NCI-H2171 treated with DMSO at 0.1 percent for 48 hours (cell line): Measurements from ENCODE around the gene SIK3.
A peak's percentile ranks its signal among the peaks of the same experiment; 100 is the strongest.
"Not testable (repeated sequence)": the region's sequence is repeated elsewhere in the genome, so short reads cannot be mapped to it uniquely, and the experiment has no call there.

ENCODE experiments used
- DNase-seq: peaks from one replicate; lab custom pipeline; 2025; lab: John Stamatoyannopoulos, UW

SIK3 gene

GRCh38 chr11:117076941-117077691 is 21.1 kb downstream of the SIK3 start:
- peak; percentile 25 for DNase-seq

DNA sequence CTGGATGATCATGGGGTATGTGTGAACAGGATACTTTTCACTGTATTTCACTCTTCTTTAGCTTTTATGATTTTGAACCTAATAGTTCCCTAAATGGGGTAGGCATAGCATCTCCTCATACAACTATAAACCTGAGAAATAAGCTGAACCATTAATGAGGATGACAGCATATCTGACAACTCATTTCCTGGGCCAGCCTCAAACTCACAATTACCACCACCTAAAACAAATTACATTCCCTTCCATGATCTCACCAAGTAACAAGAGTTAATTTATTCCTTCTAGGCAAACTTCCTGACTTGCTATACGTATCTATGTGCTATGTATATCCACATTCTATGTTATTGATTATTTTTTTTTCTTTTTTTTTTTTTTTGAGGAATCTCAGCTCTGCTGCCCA is 23.0 kb downstream of the SIK3 start:
- DNase-seq, result no peak

DNA sequence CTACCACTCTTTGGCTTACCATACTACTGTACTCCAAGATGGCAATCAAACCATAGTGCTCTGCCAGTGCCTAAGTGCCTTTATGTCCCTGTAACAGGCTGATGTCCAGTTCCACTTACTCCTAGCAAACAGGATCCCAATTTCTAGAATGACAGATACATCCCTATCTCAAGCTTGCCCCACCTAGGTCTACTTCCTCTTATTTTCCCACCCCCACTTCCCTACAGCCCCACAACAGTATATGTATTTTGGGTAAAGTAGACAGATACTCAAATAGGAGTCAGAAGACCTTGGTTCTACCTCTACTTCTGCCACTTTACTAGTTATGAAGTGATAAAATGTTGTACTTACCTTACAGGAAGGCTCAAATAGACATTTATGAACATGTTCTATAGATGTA is 24.1 kb downstream of the SIK3 start:
- no peak for DNase-seq

DNA sequence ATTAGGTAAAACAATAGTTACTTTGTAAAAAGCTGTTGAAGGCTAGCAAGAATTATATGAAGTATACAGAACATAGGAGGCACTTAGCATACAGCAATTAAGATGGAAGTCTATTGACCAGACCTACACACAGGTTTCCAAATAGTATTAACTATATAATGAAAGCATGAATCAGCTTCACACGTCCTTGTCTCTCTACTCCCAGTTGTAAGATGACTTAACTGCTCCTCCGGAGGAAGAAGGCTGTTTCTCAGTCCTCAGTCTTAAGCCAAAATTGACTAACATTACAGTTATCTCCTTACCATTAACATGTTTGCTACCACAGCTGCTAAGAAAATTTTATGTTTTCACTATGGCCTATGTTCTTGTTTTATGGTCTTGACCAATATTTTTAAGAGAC is 24.7 kb downstream of the SIK3 start:
- no peak for DNase-seq

- no peak for DNase-seq
These were observed 25.4 kb downstream of the SIK3 start for GRCh38 chr11:117072517-117073461.

DNA sequence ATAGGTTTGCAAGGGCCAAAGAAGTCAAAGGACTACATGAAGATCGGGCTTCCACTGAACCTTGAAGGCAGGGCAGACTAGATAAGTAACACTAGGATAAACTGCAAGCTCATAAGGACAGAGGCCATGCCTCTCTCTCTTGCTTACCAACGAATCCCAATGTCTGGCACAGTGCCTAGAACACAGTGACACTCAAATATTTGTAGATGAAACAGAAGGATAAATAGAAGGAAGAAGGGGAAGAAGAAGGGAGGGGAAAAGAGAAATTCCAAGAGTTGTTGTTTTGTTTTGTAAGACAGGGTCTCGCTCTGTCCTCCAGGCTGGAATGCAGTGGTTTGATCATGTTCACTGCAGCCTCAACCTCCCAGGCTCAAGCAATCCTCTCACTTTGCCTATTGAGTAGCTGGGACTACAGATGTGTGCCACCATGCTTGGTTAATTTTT is 26.9 kb downstream of the SIK3 start:
- peak; percentile 62 for DNase-seq

- no peak for DNase-seq
These were observed 28.2 kb downstream of the SIK3 start for GRCh38 chr11:117070016-117070415.

DNA sequence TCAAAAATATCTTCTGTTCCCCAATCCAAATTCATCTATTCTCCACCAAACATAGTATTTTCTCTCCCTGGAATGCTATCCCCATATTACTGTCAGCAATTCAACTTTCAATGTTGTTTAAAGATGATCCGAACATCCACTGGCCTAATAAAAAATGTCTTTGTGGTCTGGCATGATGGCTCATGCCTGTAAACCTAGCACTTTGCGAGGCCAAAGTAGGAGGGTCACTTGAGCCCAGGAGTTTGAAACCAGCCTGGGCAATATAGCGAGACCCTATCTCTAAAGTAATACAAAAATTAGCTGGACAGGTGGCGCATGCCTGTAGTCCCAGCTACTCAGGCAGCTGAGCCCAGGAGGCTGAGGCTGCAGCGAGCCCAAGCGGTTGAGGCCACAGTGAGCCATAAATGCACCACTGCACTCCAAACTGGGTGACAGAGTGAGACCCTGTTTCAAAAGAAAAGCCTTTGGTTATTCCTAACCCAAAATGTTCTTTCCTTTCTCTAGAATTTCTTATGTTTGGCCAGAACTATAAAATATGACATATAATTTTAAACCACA is 29.8 kb downstream of the SIK3 start:
- no peak for DNase-seq

- no peak for DNase-seq
These were observed 31.3 kb downstream of the SIK3 start for GRCh38 chr11:117066959-117067358.

DNA sequence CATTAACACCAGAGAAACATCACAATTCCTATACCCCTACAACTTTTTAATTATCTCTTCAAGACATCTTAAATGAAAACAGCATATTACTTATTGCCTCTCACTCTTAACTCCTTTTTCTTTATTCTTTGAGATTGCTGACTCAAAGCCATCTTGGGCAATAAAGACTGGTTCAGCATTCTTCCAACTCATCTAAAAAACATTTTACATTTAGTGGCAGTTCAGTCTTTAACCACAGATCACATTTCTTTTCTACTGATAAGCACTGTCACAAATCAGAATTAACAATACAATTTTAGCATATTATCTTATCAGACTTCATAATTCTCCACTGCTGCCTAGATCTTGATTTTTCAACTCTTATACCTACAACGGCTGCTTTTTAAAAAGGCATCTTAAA is 34.0 kb downstream of the SIK3 start:
- no peak for DNase-seq

DNA sequence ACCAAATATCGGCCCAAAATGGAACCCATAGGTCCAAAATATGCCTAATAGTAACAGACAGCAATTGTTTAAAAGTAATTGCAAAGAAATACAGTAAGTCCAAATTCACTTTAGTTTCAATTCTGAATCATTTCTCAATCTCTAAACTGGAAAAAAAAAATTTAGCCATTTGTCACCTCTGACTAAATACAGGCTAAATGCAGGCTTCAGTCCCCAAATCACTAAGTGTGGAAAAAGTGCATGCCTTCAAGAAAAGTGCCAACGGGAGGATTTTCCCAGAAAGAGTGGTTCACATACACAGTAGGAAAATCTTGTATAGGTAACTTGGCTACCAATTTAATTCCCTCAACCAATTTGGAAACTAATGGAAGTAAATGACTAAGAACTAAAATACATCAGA is 35.7 kb downstream of the SIK3 start:
- DNase-seq, result no peak

DNA sequence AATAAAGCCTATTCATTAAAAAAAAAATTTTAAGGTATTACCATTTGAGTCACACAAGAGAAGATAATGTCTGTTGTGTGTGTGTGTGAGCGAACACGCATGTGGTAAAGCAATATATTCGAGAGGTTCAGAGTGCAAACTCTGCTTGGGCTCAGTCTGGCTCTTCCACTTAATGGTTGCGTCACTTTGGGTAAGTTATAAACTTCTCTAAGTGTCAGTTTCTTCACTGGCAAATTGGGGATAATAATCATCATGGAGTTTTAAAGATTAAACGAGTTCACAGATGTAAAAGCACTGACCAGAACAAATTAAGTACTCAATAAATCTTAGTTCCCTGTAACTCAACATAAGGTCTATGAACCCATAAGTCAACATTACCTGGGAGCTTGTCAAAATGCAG is 37.0 kb downstream of the SIK3 start:
- DNase-seq, result no peak

GRCh38 chr11:117059611-117060148 is 38.5 kb downstream of the SIK3 start:
- no peak for DNase-seq

GRCh38 chr11:117058761-117059261 is 39.4 kb downstream of the SIK3 start:
- DNase-seq, result no peak

GRCh38 chr11:117057727-117058126 is 40.5 kb downstream of the SIK3 start:
- DNase-seq, result no peak

DNA sequence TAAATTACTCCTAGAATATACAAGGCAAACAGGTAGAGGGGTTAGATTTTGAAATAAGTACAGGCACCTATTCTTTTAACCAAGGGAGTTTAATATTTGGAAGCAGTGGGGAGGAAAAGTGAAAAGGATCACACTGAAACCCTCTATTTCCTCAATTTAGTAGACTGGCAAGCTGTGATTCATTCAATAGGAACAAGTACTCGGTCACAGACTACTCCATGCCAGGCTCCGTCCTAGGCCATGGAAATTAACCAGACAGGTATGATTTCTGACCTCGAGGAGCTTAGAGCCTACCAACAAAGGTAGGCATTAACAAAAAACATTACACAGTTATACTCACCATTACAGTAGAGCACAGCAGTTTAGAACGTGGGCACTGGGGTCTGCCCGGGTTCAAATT is 40.9 kb downstream of the SIK3 start:
- no peak for DNase-seq

- no peak for DNase-seq
These were observed 42.8 kb downstream of the SIK3 start for GRCh38 chr11:117055469-117055868.

DNA sequence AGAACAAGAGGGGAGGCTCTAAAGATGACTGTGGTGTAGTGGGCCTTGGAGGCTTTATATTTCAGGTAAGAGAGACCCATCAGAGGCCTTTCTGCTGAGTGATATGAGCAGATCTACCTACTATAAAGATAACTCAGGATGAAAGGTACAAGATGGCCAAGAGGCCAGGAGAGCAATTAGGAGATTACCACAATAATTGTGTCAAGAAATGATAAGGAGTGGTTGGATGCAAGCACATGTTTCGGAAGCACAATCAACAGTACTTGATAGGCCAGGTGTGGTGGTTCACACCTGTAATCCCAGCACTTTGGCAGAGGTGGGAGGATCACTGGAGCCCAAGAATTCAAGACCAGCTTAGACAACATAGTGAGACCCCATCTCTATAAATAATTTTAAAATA is 43.8 kb downstream of the SIK3 start:
- no peak for DNase-seq

- DNase-seq, result no peak
These were observed 45.8 kb downstream of the SIK3 start for GRCh38 chr11:117052196-117053149.

GRCh38 chr11:117050121-117050520 is 48.1 kb downstream of the SIK3 start:
- DNase-seq, result not testable (repeated sequence)

- not testable (repeated sequence) for DNase-seq
These were observed 51.6 kb downstream of the SIK3 start for GRCh38 chr11:117046627-117047026.
